OCI-LY7 (cell line): ENCODE results near the gene SPINT1.

Experiments used
- EZH2phosphoT487 ChIP-seq: fragments of 200-600 bp; sonication (generic); IDR thresholded peaks from 2 replicates; pipeline ENCODE4 v1.6.1; 2018; ENCODE audit warnings: low read depth, borderline replicate concordance, mild to moderate bottlenecking, mixed run types, antibody characterized with exemption, low read length, moderate library complexity, mixed read lengths
- TF ChIP-seq, protein P1 (sequence below): fragments of 200-600 bp; sonication (generic); conservative IDR thresholded peaks from 2 replicates; pipeline ENCODE4 v1.5.1; 2014; ENCODE audit warnings: mild to moderate bottlenecking, antibody characterized with exemption, low read length, moderate library complexity, mixed read lengths

DNA sequence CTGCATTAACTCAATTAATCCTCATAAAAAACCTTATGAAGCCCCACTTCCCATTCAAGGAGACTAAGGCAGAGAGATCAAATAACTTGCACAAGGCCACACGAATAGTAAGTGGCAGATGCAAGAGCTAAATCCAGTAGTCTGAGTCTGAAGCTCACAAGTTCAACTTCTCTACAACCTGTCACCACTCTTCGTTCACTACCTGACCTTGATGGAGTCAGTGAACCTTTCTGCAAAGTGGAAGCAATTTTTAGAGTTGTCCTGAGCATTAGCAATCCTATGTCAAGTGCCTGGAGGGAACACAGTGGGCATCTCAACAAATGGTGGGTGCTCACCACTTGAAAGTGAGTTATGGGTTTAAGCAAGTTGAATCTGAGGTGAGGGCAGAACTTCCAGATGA, 2.1 kb upstream of the SPINT1 start:
- TF ChIP-seq, protein P1, sequence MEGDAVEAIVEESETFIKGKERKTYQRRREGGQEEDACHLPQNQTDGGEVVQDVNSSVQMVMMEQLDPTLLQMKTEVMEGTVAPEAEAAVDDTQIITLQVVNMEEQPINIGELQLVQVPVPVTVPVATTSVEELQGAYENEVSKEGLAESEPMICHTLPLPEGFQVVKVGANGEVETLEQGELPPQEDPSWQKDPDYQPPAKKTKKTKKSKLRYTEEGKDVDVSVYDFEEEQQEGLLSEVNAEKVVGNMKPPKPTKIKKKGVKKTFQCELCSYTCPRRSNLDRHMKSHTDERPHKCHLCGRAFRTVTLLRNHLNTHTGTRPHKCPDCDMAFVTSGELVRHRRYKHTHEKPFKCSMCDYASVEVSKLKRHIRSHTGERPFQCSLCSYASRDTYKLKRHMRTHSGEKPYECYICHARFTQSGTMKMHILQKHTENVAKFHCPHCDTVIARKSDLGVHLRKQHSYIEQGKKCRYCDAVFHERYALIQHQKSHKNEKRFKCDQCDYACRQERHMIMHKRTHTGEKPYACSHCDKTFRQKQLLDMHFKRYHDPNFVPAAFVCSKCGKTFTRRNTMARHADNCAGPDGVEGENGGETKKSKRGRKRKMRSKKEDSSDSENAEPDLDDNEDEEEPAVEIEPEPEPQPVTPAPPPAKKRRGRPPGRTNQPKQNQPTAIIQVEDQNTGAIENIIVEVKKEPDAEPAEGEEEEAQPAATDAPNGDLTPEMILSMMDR = no peak
- no peak for TF ChIP-seq EZH2phosphoT487
